Aorta (tissue), 5 donors: Measurements from ENCODE around the gene MYO7A. TPM values are rescaled to one million over a fixed set of nuclear protein-coding genes. Genes with fewer than 3 reads are reported as not detected.
A peak's percentile ranks its signal among the peaks of the same experiment; 100 is the strongest.

Source experiments
- ATAC-seq: fragments of 200-7000 bp; cut with Tn5 transposase; one replicate; pipeline ENCODE4 v1.9.1; 2022; ENCODE audit warnings: moderate library complexity; ENCODE audit not compliant: low FRiP score
- DNase-seq, 2 donors: peaks; one replicate each; pipeline ENCODE4 v3.0.0-alpha.2; 2020
- H3K27ac ChIP-seq, 2 donors: one replicate each; pipeline ENCODE4 v1.5.1; 2013; ENCODE audit warnings: low read length in 2 of 2, mild to moderate bottlenecking in 2 of 2, moderate library complexity in 2 of 2, control low read depth in 1 of 2, inconsistent platforms in 1 of 2, low read depth in 1 of 2
- H3K27me3 ChIP-seq, 2 donors: one replicate each; pipeline ENCODE4 v1.6.1; 2013; ENCODE audit warnings: control low read depth in 1 of 2, low read length in 1 of 2, mild to moderate bottlenecking in 1 of 2, moderate library complexity in 1 of 2; ENCODE audit not compliant: insufficient read depth in 2 of 2, control insufficient read depth in 1 of 2
- H3K36me3 ChIP-seq, 2 donors: one replicate each; pipeline ENCODE4 v1.6.1; 2013; ENCODE audit warnings: control low read depth in 1 of 2, low read length in 1 of 2, mild to moderate bottlenecking in 1 of 2; ENCODE audit not compliant: insufficient read depth in 2 of 2, control insufficient read depth in 1 of 2
- H3K4me1 ChIP-seq, 2 donors: one replicate each; pipeline ENCODE4 v1.6.1; 2013; ENCODE audit warnings: low read length in 2 of 2, control low read depth in 1 of 2, mild to moderate bottlenecking in 1 of 2, moderate library complexity in 1 of 2; ENCODE audit not compliant: insufficient read depth in 2 of 2, control insufficient read depth in 1 of 2
- H3K4me3 ChIP-seq, 2 donors: one replicate each; pipeline ENCODE4 v1.5.1; 2013; ENCODE audit warnings: low read length in 2 of 2, control low read depth in 1 of 2, mild to moderate bottlenecking in 1 of 2
- H3K9me3 ChIP-seq: one replicate; pipeline ENCODE4 v1.6.1; 2013; ENCODE audit warnings: mild to moderate bottlenecking, low read length; ENCODE audit not compliant: control insufficient read depth
- WGBS, 2 donors: extraction: QIAGEN DNeasy Blood & Tissue Kit; methylation state at CpG; one replicate each; pipeline ENCODE4 v1.1.7; 2013; 5-methylcytosine and 5-hydroxymethylcytosine counted together
- intact Hi-C, 2 donors: fragments of 100-400 bp; cut with DNase I; formaldehyde crosslinking; loops; one replicate each; pipeline versions ENCODE4 v1.14.2 to v1.15.0; 2022
- polyA plus RNA-seq, 2 donors: library from polyadenylated mRNA; stranded (reverse); fragments of 200-250 nt; gene quantifications; one replicate each; pipeline ENCODE4 v1.2.3, GENCODE V29; 2013
- total RNA-seq, 2 donors: library from RNA; stranded (reverse); fragmentation: NEBNext Ultra II Directional; extraction: Animal tissue kit (Norgen Biotek cat#: 25700); gene quantifications; one replicate each; pipeline ENCODE4 v1.2.1, GENCODE V29; 2021
- donor health status: healthy with polysubstance abuse.
- donor health status: Bipolar disorder and iron deficiency.
- donor health status: DM: no; HTN: no; CAD: no.
- donor health status: DM: no; HTN: no; CAD: no.
- donor health status: DM: yes; HTN: yes; CAD: no.

Gene MYO7A
- total and polyA plus RNA-seq, 4 donors: 1.9 to 27.9 (median 6.9) TPM

DNA sequence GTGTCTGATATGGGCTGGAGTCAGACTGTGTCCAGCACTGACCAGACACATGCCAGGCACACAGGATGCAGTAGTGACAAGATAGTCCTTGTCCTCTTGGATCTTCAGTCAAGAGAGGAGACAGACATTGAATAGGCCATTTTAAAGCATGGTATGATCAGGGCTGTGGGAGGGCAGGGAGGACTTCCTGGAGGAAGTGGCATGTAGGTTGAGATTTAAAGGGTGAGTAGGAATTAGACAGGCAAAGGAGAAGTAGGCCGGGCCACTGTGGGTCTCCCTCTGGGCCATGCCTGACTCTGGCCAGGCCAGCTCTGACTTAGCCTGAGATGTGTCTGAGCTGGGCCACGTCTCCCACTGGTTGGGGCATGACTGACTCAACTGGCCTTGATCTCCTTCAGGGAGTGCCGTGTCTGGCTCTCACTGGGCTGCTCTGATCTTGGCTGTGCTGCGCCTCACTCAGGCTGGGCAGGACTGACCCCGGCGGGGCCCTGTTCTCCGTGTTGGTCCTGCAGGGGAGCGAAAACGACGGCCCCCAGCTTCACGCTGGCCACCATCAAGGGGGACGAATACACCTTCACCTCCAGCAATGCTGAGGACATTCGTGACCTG lies 71.2 kb downstream of the MYO7A start:
- intact Hi-C loops: no loop called here
- ATAC-seq: no peak
- no peak overlapping the region for H3K27ac ChIP-seq
- no peaks in the 10 kb centered on the region for H3K27me3 ChIP-seq
- H3K4me3 ChIP-seq: no peak overlapping the region
- H3K4me1 ChIP-seq: no peaks in the 10 kb centered on the region
- 96 to 99% methylated on average over 13 of the region's 13 CpGs for WGBS, 2 donors
- peak; percentile 26 to 57 for DNase-seq
- no peaks in the 10 kb centered on the region for H3K36me3 ChIP-seq
- no peaks in the 10 kb centered on the region for H3K9me3 ChIP-seq

GRCh38 chr11:77200351-77201268 lies 72.6 kb downstream of the MYO7A start:
- H3K36me3 ChIP-seq: no peaks in the 10 kb centered on the region

GRCh38 chr11:77201370-77201769 lies 73.3 kb downstream of the MYO7A start:
- H3K36me3 ChIP-seq: no peaks in the 10 kb centered on the region
- no peak overlapping the region for H3K4me3 ChIP-seq
- no peak overlapping the region for H3K27ac ChIP-seq
- ATAC-seq: no peak
- 93 to 94% methylated on average over 11 of the region's 11 CpGs for WGBS, 2 donors
- DNase-seq: peak in 1 of 2 donors; percentile 68
- no peaks in the 10 kb centered on the region for H3K9me3 ChIP-seq
- intact Hi-C loops: no loop called here
- no peaks in the 10 kb centered on the region for H3K27me3 ChIP-seq
- H3K4me1 ChIP-seq: no peaks in the 10 kb centered on the region

More at GRCh38 chr11:77200351-77201268, 72.6 kb downstream of the MYO7A start:
- Histone ChIP-seq H3K27me3 (no peaks in the 10 kb centered on the region), H3K4me3 (no peak overlapping the region), H3K4me1 (no peaks in the 10 kb centered on the region), H3K27ac (no peak overlapping the region), H3K9me3 (no peaks in the 10 kb centered on the region)
- intact Hi-C loops: no loop called here
- WGBS, 2 donors: 83 to 85% methylated on average over 12 of the region's 12 CpGs
- DNase-seq: peak; percentile 37 to 73
- no peak for ATAC-seq

DNA sequence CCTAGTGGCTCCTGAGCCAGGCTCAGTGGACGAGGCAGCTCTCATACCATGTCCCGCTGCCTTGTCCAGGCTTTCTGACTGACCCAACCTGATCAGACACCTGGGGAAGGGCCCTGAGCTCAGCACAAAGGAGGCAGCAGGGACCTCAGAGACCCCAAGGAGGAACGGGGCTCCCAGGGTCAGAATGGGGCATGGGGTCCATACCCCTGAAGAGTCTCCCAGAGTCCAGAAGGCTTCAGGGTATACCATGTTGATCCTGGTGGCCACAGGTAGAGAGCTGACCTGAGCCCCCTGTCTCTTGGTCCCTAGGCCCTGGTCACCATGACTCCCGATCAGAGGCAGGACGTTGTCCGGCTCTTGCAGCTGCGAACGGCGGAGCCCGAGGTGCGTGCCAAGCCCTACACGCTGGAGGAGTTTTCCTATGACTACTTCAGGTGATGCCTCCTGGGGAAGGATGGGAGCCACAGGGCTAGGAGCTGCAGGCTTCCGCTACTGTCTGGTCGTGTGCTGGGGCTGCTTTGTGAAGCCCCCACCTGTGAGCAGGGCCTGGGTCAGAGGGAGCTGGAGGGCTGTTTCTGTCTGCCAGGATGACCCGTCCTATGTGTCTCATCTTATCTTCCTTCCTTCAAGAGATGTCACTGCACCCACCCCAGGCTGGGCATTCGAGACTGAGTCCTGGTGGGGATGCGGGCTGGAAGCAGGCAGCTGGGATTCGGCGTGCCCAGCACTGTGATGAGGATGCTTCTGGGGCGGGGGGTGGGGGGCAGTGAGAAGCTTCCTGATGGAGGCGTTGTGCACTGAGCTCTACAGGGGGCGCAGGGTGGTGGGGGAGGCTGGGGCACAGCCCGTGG lies 74.2 kb downstream of the MYO7A start:
- H3K36me3 ChIP-seq: no peaks in the 10 kb centered on the region
- no peaks in the 10 kb centered on the region for H3K4me1 ChIP-seq
- H3K9me3 ChIP-seq: no peaks in the 10 kb centered on the region
- H3K27me3 ChIP-seq: no peaks in the 10 kb centered on the region
- WGBS, 2 donors: 95% methylated on average over 23 of the region's 23 CpGs
- no peak for ATAC-seq
- H3K4me3 ChIP-seq: no peak overlapping the region
- no peak overlapping the region for H3K27ac ChIP-seq
- peak in 1 of 2 donors; percentile 54 for DNase-seq
- intact Hi-C loops: no loop called here

DNA sequence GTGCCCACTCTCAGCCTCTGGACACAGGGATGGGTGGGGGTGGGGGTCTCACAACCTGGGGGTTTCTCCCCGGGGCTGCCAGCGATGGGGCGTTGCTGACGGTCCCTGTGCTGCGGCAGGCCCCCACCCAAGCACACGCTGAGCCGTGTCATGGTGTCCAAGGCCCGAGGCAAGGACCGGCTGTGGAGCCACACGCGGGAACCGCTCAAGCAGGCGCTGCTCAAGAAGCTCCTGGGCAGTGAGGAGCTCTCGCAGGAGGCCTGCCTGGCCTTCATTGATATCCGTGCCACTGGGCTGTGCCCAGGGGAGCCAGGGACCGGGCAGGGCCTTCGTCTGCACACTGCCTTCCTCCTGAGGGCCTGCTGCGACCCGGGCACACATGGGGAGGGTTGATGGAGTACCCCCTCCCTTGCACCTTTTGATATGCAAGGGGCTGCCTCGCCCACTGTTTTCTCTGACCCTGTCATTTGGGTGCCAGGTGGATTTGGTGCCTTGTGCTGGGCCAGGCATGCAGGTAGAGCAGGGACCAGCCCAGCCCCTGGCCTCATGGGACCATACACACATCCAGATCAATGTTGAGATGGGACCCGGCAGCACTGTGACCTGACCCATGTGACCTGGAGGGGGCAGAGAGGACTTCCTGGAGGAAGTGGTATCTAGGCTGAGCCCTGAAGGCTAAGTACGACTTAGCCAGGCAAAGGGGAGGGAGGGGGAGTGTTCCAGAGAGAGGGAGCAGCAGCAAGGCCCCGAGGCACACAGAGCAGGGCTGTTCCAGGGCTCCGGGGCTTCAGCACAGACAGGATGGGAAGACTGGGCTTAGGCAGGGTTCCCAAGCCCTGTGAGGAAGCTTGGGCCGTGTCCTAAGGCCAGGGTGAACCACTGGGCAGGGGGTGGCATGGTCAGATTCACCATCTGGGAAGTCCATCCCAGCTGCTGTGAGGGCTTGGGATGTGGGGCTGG lies 75.2 kb downstream of the MYO7A start:
- H3K9me3 ChIP-seq: no peaks in the 10 kb centered on the region
- ATAC-seq: no peak
- no peaks in the 10 kb centered on the region for H3K27me3 ChIP-seq
- WGBS, 2 donors: 89 to 92% methylated on average over 25 of the region's 25 CpGs
- H3K4me3 ChIP-seq: no peak overlapping the region
- no peak overlapping the region for H3K27ac ChIP-seq
- no peaks in the 10 kb centered on the region for H3K36me3 ChIP-seq
- intact Hi-C loops: no loop called here
- peak; percentile 37 to 72 for DNase-seq
- no peaks in the 10 kb centered on the region for H3K4me1 ChIP-seq

- Histone ChIP-seq H3K27me3 (no peaks in the 10 kb centered on the region), H3K36me3 (no peaks in the 10 kb centered on the region), H3K4me3 (no peak overlapping the region), H3K27ac (no peak overlapping the region), H3K4me1 (no peaks in the 10 kb centered on the region), H3K9me3 (no peaks in the 10 kb centered on the region)
- peak; percentile 37 to 65 for DNase-seq
- intact Hi-C loops: no loop called here
- no peak for ATAC-seq
- WGBS, 2 donors: 86% methylated on average over 20 of the region's 20 CpGs
These were observed 76.1 kb downstream of the MYO7A start for GRCh38 chr11:77203901-77204753.

- H3K4me1 ChIP-seq: no peaks in the 10 kb centered on the region
- peak in 1 of 2 donors; percentile 14 for DNase-seq
- intact Hi-C loops: no loop called here
These were observed 76.9 kb downstream of the MYO7A start for GRCh38 chr11:77204754-77205466.

More at GRCh38 chr11:77204754-77205466, 76.9 kb downstream of the MYO7A start:
- Histone ChIP-seq H3K27ac (no peak overlapping the region), H3K27me3 (no peaks in the 10 kb centered on the region), H3K9me3 (no peaks in the 10 kb centered on the region), H3K4me3 (no peak overlapping the region), H3K36me3 (no peaks in the 10 kb centered on the region)
- ATAC-seq: no peak
- 79 to 85% methylated on average over 10 to 12 of the region's 12 CpGs for WGBS, 2 donors
